NCI-H2171 treated with DMSO at 0.1 percent for 48 hours (cell line): ENCODE data around the gene AHDC1.
A peak's percentile ranks its signal among the peaks of the same experiment; 100 is the strongest.

Source experiments
- DNase-seq: peaks from one replicate; lab custom pipeline; 2025; lab: John Stamatoyannopoulos, UW

Gene AHDC1

GRCh38 chr1:27596986-27597385 lies 7.0 kb downstream of the AHDC1 start:
- no peak for DNase-seq

- no peak for DNase-seq
Observed at GRCh38 chr1:27596261-27596660, 7.7 kb downstream of the AHDC1 start.

- DNase-seq: no peak
Observed at GRCh38 chr1:27595597-27595996, 8.3 kb downstream of the AHDC1 start.

GRCh38 chr1:27594564-27595510 lies 9.1 kb downstream of the AHDC1 start:
- DNase-seq: no peak

GRCh38 chr1:27593678-27594563 lies 10.0 kb downstream of the AHDC1 start:
- peak; percentile 69 for DNase-seq

GRCh38 chr1:27592931-27593677 lies 10.8 kb downstream of the AHDC1 start:
- DNase-seq: peak; percentile 69

- peak; percentile 96 for DNase-seq
Observed at GRCh38 chr1:27592232-27592930, 11.6 kb downstream of the AHDC1 start.

- DNase-seq: no peak
Observed at GRCh38 chr1:27591622-27592021, 12.3 kb downstream of the AHDC1 start.

GRCh38 chr1:27590917-27591508 lies 12.9 kb downstream of the AHDC1 start:
- DNase-seq: no peak

GRCh38 chr1:27589841-27590426 lies 14.0 kb downstream of the AHDC1 start:
- peak; percentile 79 for DNase-seq

- DNase-seq: no peak
Observed at GRCh38 chr1:27589441-27589840, 14.5 kb downstream of the AHDC1 start.

- no peak for DNase-seq
Observed at GRCh38 chr1:27588256-27589232, 15.4 kb downstream of the AHDC1 start.

GRCh38 chr1:27585684-27586083 lies 18.3 kb downstream of the AHDC1 start:
- no peak for DNase-seq

- no peak for DNase-seq
Observed at GRCh38 chr1:27584453-27584852, 19.5 kb downstream of the AHDC1 start.

- no peak for DNase-seq
Observed at GRCh38 chr1:27583479-27583878, 20.5 kb downstream of the AHDC1 start.

- DNase-seq: no peak
Observed at GRCh38 chr1:27581823-27582243, 22.1 kb downstream of the AHDC1 start.

GRCh38 chr1:27577504-27578188 lies 26.3 kb downstream of the AHDC1 start:
- peak; percentile 62 for DNase-seq

GRCh38 chr1:27576806-27577227 lies 27.1 kb downstream of the AHDC1 start:
- DNase-seq: no peak
